Measurements from ENCODE around the gene CDCA8.

DNA sequence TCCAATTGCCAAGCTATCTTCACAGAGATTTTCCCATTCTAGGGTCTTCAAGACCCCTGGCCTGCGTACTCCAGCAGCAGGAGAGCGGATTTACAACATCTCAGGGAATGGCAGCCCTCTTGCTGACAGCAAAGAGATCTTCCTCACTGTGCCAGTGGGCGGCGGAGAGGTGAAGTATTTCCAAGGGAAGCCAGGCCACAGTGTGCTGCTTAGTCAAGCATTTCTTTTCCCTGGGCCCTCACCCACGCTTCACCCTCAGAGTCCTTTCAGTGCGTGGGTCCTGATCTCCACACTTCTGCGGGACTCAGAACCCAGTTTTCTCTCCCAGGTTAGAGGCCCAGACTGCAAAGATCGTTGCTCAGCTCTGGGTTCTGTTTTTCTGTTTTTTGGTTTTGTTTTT is 13.1 kb downstream of the CDCA8 start:
- TF ChIP-seq, protein P1, sequence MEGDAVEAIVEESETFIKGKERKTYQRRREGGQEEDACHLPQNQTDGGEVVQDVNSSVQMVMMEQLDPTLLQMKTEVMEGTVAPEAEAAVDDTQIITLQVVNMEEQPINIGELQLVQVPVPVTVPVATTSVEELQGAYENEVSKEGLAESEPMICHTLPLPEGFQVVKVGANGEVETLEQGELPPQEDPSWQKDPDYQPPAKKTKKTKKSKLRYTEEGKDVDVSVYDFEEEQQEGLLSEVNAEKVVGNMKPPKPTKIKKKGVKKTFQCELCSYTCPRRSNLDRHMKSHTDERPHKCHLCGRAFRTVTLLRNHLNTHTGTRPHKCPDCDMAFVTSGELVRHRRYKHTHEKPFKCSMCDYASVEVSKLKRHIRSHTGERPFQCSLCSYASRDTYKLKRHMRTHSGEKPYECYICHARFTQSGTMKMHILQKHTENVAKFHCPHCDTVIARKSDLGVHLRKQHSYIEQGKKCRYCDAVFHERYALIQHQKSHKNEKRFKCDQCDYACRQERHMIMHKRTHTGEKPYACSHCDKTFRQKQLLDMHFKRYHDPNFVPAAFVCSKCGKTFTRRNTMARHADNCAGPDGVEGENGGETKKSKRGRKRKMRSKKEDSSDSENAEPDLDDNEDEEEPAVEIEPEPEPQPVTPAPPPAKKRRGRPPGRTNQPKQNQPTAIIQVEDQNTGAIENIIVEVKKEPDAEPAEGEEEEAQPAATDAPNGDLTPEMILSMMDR (IDR thresholded peaks at IDR 0.05), result no peak
- TF ChIP-seq EP300 (IDR thresholded peaks at IDR 0.05), result no peak
